PC-9 (cell line): Measurements from ENCODE around the gene IFTAP. TPM values are rescaled to one million over a fixed set of nuclear protein-coding genes. Genes with fewer than 3 reads are reported as not detected.

Experiments
- BruUV-seq: library from RNA; stranded (reverse); fragments of 400-500 nt; replicated peaks from 2 replicates; lab custom pipeline; 2021; lab: Mats Ljungman, UMichigan
- CTCF ChIA-PET: fragments of 300-600 bp; sonication (Branson Sonifier 250); formaldehyde crosslinking; loops from one replicate; lab custom pipeline; 2022; ENCODE audit warnings: antibody characterized with exemption; lab: Charles Lee
- POLR2A ChIA-PET: fragments of 300-600 bp; sonication (Branson Sonifier 250); formaldehyde crosslinking; loops from one replicate; lab custom pipeline; 2022; ENCODE audit warnings: antibody characterized with exemption; ENCODE audit not compliant: unreplicated experiment; lab: Charles Lee
- DNase-seq, 2 experiments: peaks; one replicate each; pipeline versions ENCODE4 v3.0.0 to v3.0.0-alpha.2; 2015 to 2022; ENCODE audit warnings: mixed read lengths in 1 of 2
- H2AFZ ChIP-seq: fragments of 200-600 bp; sonication (generic); 2 replicates; pipeline ENCODE4 v1.8.1; 2017; ENCODE audit warnings: antibody characterized with exemption
- H3F3A ChIP-seq: fragments of 200-600 bp; sonication (generic); 2 replicates; pipeline ENCODE4 v1.8.1; 2017; ENCODE audit warnings: antibody characterized with exemption, mild to moderate bottlenecking, low read depth; ENCODE audit not compliant: insufficient read depth
- H3K27ac ChIP-seq: fragments of 200-600 bp; sonication (generic); 2 replicates; pipeline ENCODE4 v1.6.1; 2016; ENCODE audit warnings: mixed run types
- H3K27me3 ChIP-seq: fragments of 200-600 bp; sonication (generic); 2 replicates; pipeline ENCODE4 v1.6.1; 2016; ENCODE audit warnings: low read depth, mixed run types; ENCODE audit not compliant: insufficient read depth
- H3K36me3 ChIP-seq: fragments of 200-600 bp; sonication (generic); 2 replicates; pipeline ENCODE4 v1.6.1; 2016; ENCODE audit warnings: low read depth, mixed run types
- H3K4me1 ChIP-seq: fragments of 200-600 bp; sonication (generic); replicated peaks from 2 replicates; pipeline ENCODE4 v1.6.1; 2016; ENCODE audit warnings: mixed run types; ENCODE audit not compliant: insufficient read depth
- H3K4me2 ChIP-seq: fragments of 200-600 bp; sonication (generic); 2 replicates; pipeline ENCODE4 v1.6.1; 2017; ENCODE audit warnings: mixed run types
- H3K4me3 ChIP-seq: fragments of 200-600 bp; sonication (generic); 2 replicates; pipeline ENCODE4 v1.6.1; 2016; ENCODE audit warnings: mixed run types
- H3K79me2 ChIP-seq: fragments of 200-600 bp; sonication (generic); 2 replicates; pipeline ENCODE4 v1.6.1; 2017; ENCODE audit warnings: low read depth, mixed run types
- H3K9me2 ChIP-seq: fragments of 200-600 bp; sonication (generic); 2 replicates; pipeline ENCODE4 v1.8.1; 2017; ENCODE audit warnings: mild to moderate bottlenecking; ENCODE audit not compliant: insufficient read depth
- H3K9me3 ChIP-seq: fragments of 200-600 bp; sonication (generic); 2 replicates; pipeline ENCODE4 v1.8.1; 2016; ENCODE audit warnings: low read depth; ENCODE audit not compliant: insufficient read depth
- H4K20me1 ChIP-seq: fragments of 200-600 bp; sonication (generic); 2 replicates; pipeline ENCODE4 v1.8.1; 2017; ENCODE audit not compliant: insufficient read depth
- CTCF ChIP-seq: fragments of 200-600 bp; sonication (generic); conservative IDR thresholded peaks from 2 replicates; pipeline ENCODE4 v1.6.1; 2017; ENCODE audit warnings: mixed run types, antibody characterized with exemption, mild to moderate bottlenecking, moderate library complexity
- EZH2 ChIP-seq: fragments of 200-600 bp; sonication (generic); IDR thresholded peaks from 2 replicates; pipeline ENCODE4 v1.8.0; 2017; ENCODE audit warnings: antibody characterized with exemption, low read depth
- intact Hi-C: fragments of 100-400 bp; cut with micrococcal nuclease; formaldehyde crosslinking; loops from one replicate; pipeline ENCODE4 v1.10.0; 2022; ENCODE audit not compliant: unreplicated experiment
- total RNA-seq: library from RNA; stranded (reverse); gene quantifications from 2 replicates; pipeline ENCODE4 v1.2.3, GENCODE V29; 2021

Gene IFTAP
- total RNA-seq, 1 experiment from 2014 or later, result 18.9 TPM

- Histone ChIP-seq H3K4me3 (no peak overlapping the region), H3K4me2 (no peak overlapping the region), H3K27ac (no peak overlapping the region), H3K79me2 (no peaks in the 10 kb centered on the region), H3K27me3 (peaks cover 93% of the 10 kb centered on the region), H2AFZ (no peak overlapping the region), H3K9me3 (no peaks in the 10 kb centered on the region), H3K36me3 (no peaks in the 10 kb centered on the region), H3K4me1 (no peaks in the 10 kb centered on the region), H3F3A (no peaks in the 10 kb centered on the region), H4K20me1 (no peaks in the 10 kb centered on the region), H3K9me2 (no peaks in the 10 kb centered on the region)
- intact Hi-C loops, result no loop called here
- DNase-seq, result no peak
- POLR2A ChIA-PET, result no interaction called here
- no TSS peak for BruUV-seq
- CTCF ChIA-PET, result no interaction called here
- TF ChIP-seq CTCF (no peak), EZH2 (no peak)
These were observed 99.0 kb downstream of the IFTAP start for GRCh38 chr11:36693139-36693843.

DNA sequence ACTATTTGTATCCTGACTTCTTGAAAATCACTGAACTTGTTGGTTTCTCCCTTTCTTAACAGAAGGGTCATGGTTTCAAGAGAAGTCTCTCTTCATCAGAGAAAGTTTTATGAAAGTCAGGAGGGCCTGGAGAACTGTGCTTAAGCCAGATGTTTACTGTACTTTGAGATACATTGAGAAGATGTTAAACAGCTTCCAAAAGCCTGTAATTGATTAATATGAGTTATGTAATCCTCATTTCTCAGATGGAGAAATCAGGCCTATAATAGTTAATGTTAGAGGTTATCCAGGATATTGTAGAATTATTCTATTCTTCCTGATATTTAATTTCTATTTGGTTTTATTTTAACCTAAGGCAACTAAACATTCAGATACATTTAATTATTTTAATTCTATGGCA is 100.8 kb downstream of the IFTAP start:
- Histone ChIP-seq H3K4me2 (no peak overlapping the region), H2AFZ (no peak overlapping the region), H3K9me3 (no peaks in the 10 kb centered on the region), H3F3A (no peaks in the 10 kb centered on the region), H3K27me3 (peaks cover 82% of the 10 kb centered on the region), H3K4me1 (no peaks in the 10 kb centered on the region), H4K20me1 (no peaks in the 10 kb centered on the region), H3K36me3 (no peaks in the 10 kb centered on the region), H3K9me2 (no peaks in the 10 kb centered on the region), H3K79me2 (no peaks in the 10 kb centered on the region), H3K27ac (no peak overlapping the region), H3K4me3 (no peak overlapping the region)
- ChIA-PET POLR2A (no interaction called here), CTCF (no interaction called here)
- TF ChIP-seq EZH2, result no peak
- no peak for TF ChIP-seq CTCF
- intact Hi-C loops, result no loop called here
- DNase-seq, result no peak
- no TSS peak for BruUV-seq

DNA sequence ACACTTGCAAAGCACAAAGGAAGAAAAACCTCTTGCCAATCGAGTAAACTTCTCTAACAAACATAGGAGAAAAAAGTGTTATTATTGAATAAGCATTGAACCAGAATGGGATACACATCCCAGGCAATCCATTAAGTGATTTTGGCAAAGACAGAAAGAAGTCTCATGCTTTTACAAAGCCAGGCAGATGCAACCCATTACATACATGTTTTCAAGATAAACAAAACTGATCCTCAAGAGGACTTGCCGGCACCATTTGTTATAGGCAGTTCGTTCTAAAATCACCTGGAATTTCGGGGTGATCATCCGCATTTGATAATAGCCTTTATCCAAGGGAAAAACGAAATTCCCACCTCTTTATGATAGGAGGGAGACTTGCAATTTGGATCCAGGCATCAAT is 101.3 kb downstream of the IFTAP start:
- no peak for DNase-seq
- intact Hi-C loops, result no loop called here
- no peaks in the 10 kb centered on the region for H3K36me3 ChIP-seq
- ChIA-PET POLR2A (no interaction called here), CTCF (no interaction called here)
- H2AFZ ChIP-seq, result no peak overlapping the region
- no peaks in the 10 kb centered on the region for H4K20me1 ChIP-seq
- TF ChIP-seq EZH2, result no peak
- no peak for TF ChIP-seq CTCF
- H3F3A ChIP-seq, result no peaks in the 10 kb centered on the region
- no peaks in the 10 kb centered on the region for H3K9me3 ChIP-seq
- no peak overlapping the region for H3K27ac ChIP-seq
- peaks cover 77% of the 10 kb centered on the region for H3K27me3 ChIP-seq
- no peaks in the 10 kb centered on the region for H3K79me2 ChIP-seq
- no TSS peak for BruUV-seq
- no peak overlapping the region for H3K4me2 ChIP-seq
- no peaks in the 10 kb centered on the region for H3K9me2 ChIP-seq
- H3K4me1 ChIP-seq, result no peaks in the 10 kb centered on the region
- H3K4me3 ChIP-seq, result no peak overlapping the region
